GM13976 (cell line): ENCODE measurements around the gene OSBPL1A.

Experiments used
- DNase-seq: peaks from one replicate; pipeline ENCODE4 v3.0.0; 2012; ENCODE audit warnings: low spot score
- CTCF ChIP-seq: IDR thresholded peaks from 2 replicates; pipeline ENCODE4 v1.5.1; 2012; ENCODE audit warnings: borderline replicate concordance, mild to moderate bottlenecking; ENCODE audit not compliant: insufficient read depth; ENCODE audit errors: extremely low read depth, missing control alignments, control extremely low read depth
- in situ Hi-C: fragments of 300-500 bp; cut with MboI; formaldehyde crosslinking; loops from one replicate; pipeline ENCODE4 v1.12.0; 2022; ENCODE audit warnings: low sequenced_read_pairs, mixed read lengths, inconsistent platforms; ENCODE audit not compliant: unreplicated experiment

The OSBPL1A gene

GRCh38 chr18:24429188-24429587, 31.6 kb upstream of the OSBPL1A start:
- no peak for TF ChIP-seq CTCF
- DNase-seq, result no peak
- in situ Hi-C loops, result no loop called here

GRCh38 chr18:24428709-24429108, 31.1 kb upstream of the OSBPL1A start:
- in situ Hi-C loops, result no loop called here
- no peak for DNase-seq
- TF ChIP-seq CTCF, result no peak

GRCh38 chr18:24427484-24427883, 29.9 kb upstream of the OSBPL1A start:
- no peak for TF ChIP-seq CTCF
- no peak for DNase-seq
- in situ Hi-C loops, result no loop called here

GRCh38 chr18:24426398-24427294, 29.0 kb upstream of the OSBPL1A start, which contains the start of gene IMPACT:
Gene IMPACT (plus strand): TSS chr18:24426670. CDS start chr18:24426757, 87 bp downstream.
- in situ Hi-C loops, result no loop called here
- TF ChIP-seq CTCF, result no peak
- DNase-seq, result peak; percentile 83

- no peak for TF ChIP-seq CTCF
- in situ Hi-C loops, result no loop called here
- no peak for DNase-seq
Observed at GRCh38 chr18:24426073-24426397, 28.4 kb upstream of the OSBPL1A start.

- in situ Hi-C loops, result no loop called here
- TF ChIP-seq CTCF, result no peak
- no peak for DNase-seq
Observed at GRCh38 chr18:24421831-24422230, 24.2 kb upstream of the OSBPL1A start.

- in situ Hi-C loops, result no loop called here
- DNase-seq, result no peak
- TF ChIP-seq CTCF, result no peak
Observed at GRCh38 chr18:24420551-24420950, 22.9 kb upstream of the OSBPL1A start.
